HEK293 (cell line): ENCODE results near the gene ARX.

Experiments used
- CTCF ChIA-PET: fragments of 350-600 bp; formaldehyde crosslinking; extraction: SDS; loops from one replicate; lab custom pipeline; 2021; ENCODE audit warnings: antibody characterized with exemption; lab: Yijun Ruan, JAX
- POLR2A ChIA-PET: fragments of 300-600 bp; formaldehyde crosslinking; extraction: SDS; loops from one replicate; lab custom pipeline; 2020; ENCODE audit warnings: antibody characterized with exemption, inconsistent platforms; lab: Yijun Ruan, JAX
- H3K27ac ChIP-seq: fragments of 200-500 bp; sonication (Bioruptor generic); 2 replicates; pipeline ENCODE4 v1.5.1; 2014; ENCODE audit warnings: low read depth, low read length, control low read depth, inconsistent platforms; ENCODE audit errors: extremely low read depth
- H3K36me3 ChIP-seq, 2 experiments: fragments of 200-500 bp in 1 of 2; sonication (Bioruptor generic) in 1 of 2; 1 replicate in 1 of 2; 2 replicates in 1 of 2; pipeline ENCODE4 v1.5.1; 2014 to 2017; ENCODE audit warnings: inconsistent platforms in 2 of 2, low read length in 2 of 2; ENCODE audit not compliant: control insufficient read depth in 2 of 2, insufficient read depth in 1 of 2
- H3K4me1 ChIP-seq: fragments of 200-500 bp; sonication (Bioruptor generic); 2 replicates; pipeline ENCODE4 v1.5.1; 2014; ENCODE audit warnings: mild to moderate bottlenecking, low read length, inconsistent platforms; ENCODE audit not compliant: control insufficient read depth, insufficient read depth
- H3K4me3 ChIP-seq: 2 replicates; pipeline ENCODE4 v1.5.1; 2011; ENCODE audit warnings: low read depth, mild to moderate bottlenecking, control low read depth, low read length, moderate library complexity
- H3K9me3 ChIP-seq: fragments of 200-500 bp; sonication (Bioruptor generic); 2 replicates; pipeline ENCODE4 v1.5.1; 2014; ENCODE audit warnings: low read depth, low read length, inconsistent platforms; ENCODE audit not compliant: control insufficient read depth, insufficient read depth
- GLIS2 ChIP-seq: fragments of 450-650 bp; formaldehyde crosslinking; IDR thresholded peaks from 2 replicates; pipeline ENCODE4 v1.5.1; 2016; ENCODE audit warnings: missing biosample characterization, missing genetic modification characterization
- MEIS1 ChIP-seq: sonication (generic); formaldehyde crosslinking; IDR thresholded peaks from 2 replicates; pipeline ENCODE4 v1.8.1; 2022; ENCODE audit warnings: missing genetic modification reagents, mild to moderate bottlenecking, borderline replicate concordance
- PRDM4 ChIP-seq: fragments of 450-650 bp; formaldehyde crosslinking; IDR thresholded peaks from 2 replicates; pipeline ENCODE4 v1.5.1; 2017; ENCODE audit warnings: missing biosample characterization, missing genetic modification characterization
- SETDB1 ChIP-seq: IDR thresholded peaks from one replicate; pipeline ENCODE4 v1.6.1; 2017; ENCODE audit warnings: mild to moderate bottlenecking, low read length, moderate library complexity, mixed read lengths; ENCODE audit not compliant: insufficient read length
- TRIM28 ChIP-seq: IDR thresholded peaks from 2 replicates; pipeline ENCODE4 v1.6.1; 2011; ENCODE audit warnings: low read length, control low read depth, borderline replicate concordance
- YY1 ChIP-seq: fragments of 450-650 bp; formaldehyde crosslinking; IDR thresholded peaks from 2 replicates; pipeline ENCODE4 v1.5.1; 2018; ENCODE audit warnings: missing biosample characterization, missing genetic modification characterization
- ZBTB8A ChIP-seq: fragments of 450-650 bp; formaldehyde crosslinking; IDR thresholded peaks from 2 replicates; pipeline ENCODE4 v1.5.1; 2016; ENCODE audit warnings: missing biosample characterization, missing genetic modification characterization
- ZIC2 ChIP-seq: fragments of 450-650 bp; formaldehyde crosslinking; IDR thresholded peaks from 2 replicates; pipeline ENCODE4 v1.5.1; 2016; ENCODE audit warnings: missing biosample characterization, missing genetic modification characterization
- ZNF114 ChIP-seq: fragments of 450-650 bp; formaldehyde crosslinking; IDR thresholded peaks from 2 replicates; pipeline ENCODE4 v1.5.0; 2017; ENCODE audit warnings: missing biosample characterization, missing genetic modification characterization
- ZNF146 ChIP-seq: fragments of 450-650 bp; formaldehyde crosslinking; IDR thresholded peaks from 2 replicates; pipeline ENCODE4 v1.5.1; 2016; ENCODE audit warnings: missing biosample characterization, missing genetic modification characterization
- ZNF433 ChIP-seq: fragments of 450-650 bp; formaldehyde crosslinking; IDR thresholded peaks from 2 replicates; pipeline ENCODE4 v1.5.1; 2016; ENCODE audit warnings: missing biosample characterization, missing genetic modification characterization, low read depth
- ZNF449 ChIP-seq: fragments of 450-650 bp; formaldehyde crosslinking; IDR thresholded peaks from 2 replicates; pipeline ENCODE4 v1.5.1; 2017; ENCODE audit warnings: missing biosample characterization, mild to moderate bottlenecking, missing genetic modification characterization, moderate library complexity
- ZNF596 ChIP-seq: fragments of 450-650 bp; IDR thresholded peaks from 2 replicates; pipeline ENCODE4 v1.5.0; 2018; ENCODE audit warnings: missing biosample characterization, mild to moderate bottlenecking, missing genetic modification characterization, moderate library complexity
- ZNF621 ChIP-seq: fragments of 450-650 bp; formaldehyde crosslinking; IDR thresholded peaks from 2 replicates; pipeline ENCODE4 v1.5.1; 2017; ENCODE audit warnings: missing biosample characterization, missing genetic modification characterization
- ZNF623 ChIP-seq: fragments of 450-650 bp; formaldehyde crosslinking; IDR thresholded peaks from 2 replicates; pipeline ENCODE4 v1.5.1; 2016; ENCODE audit warnings: missing biosample characterization, missing genetic modification characterization
- ZNF626 ChIP-seq: fragments of 450-650 bp; sonication (Bioruptor Pico); formaldehyde crosslinking; IDR thresholded peaks from 2 replicates; pipeline ENCODE4 v1.5.1; 2018; ENCODE audit warnings: missing biosample characterization, missing genetic modification characterization, inconsistent platforms
- ZNF654 ChIP-seq: fragments of 450-650 bp; formaldehyde crosslinking; IDR thresholded peaks from 2 replicates; pipeline ENCODE4 v1.5.1; 2016; ENCODE audit warnings: low read depth, missing biosample characterization, missing genetic modification characterization
- ZNF777 ChIP-seq: fragments of 450-650 bp; formaldehyde crosslinking; IDR thresholded peaks from 2 replicates; pipeline ENCODE4 v1.5.1; 2017; ENCODE audit warnings: missing biosample characterization, missing genetic modification characterization, borderline replicate concordance
- TF ChIP-seq, protein P1 (sequence below): fragments of 450-650 bp; formaldehyde crosslinking; IDR thresholded peaks from 2 replicates; pipeline ENCODE4 v1.5.1; 2016; ENCODE audit warnings: missing biosample characterization, missing genetic modification characterization
- TF ChIP-seq, protein P2 (sequence below): fragments of 450-650 bp; formaldehyde crosslinking; IDR thresholded peaks from 2 replicates; pipeline ENCODE4 v1.5.1; 2016; ENCODE audit warnings: missing biosample characterization, missing genetic modification characterization

Gene ARX

GRCh38 chrX:25043192-25043591 is 27.4 kb upstream of the ARX start:
- H3K4me3 ChIP-seq: no peak overlapping the region
- no peak overlapping the region for H3K27ac ChIP-seq
- H3K9me3 ChIP-seq: no peaks in the 10 kb centered on the region
- TF ChIP-seq ZNF623 (tag by site-specific recombination) (no peak), TRIM28 (no peak), ZBTB8A (tag by site-specific recombination) (no peak), MEIS1 (no peak), ZNF777 (tag by site-specific recombination) (no peak), ZNF654 (no peak), ZNF433 (tag by site-specific recombination) (no peak), GLIS2 (no peak), ZNF596 (tag by site-specific recombination) (no peak), ZNF621 (no peak), ZNF146 (tag by site-specific recombination) (no peak), ZNF114 (no peak), ZNF626 (tag by site-specific recombination) (no peak), ZNF449 (no peak), ZIC2 (tag by site-specific recombination) (no peak), PRDM4 (tag by site-specific recombination) (no peak), YY1 (tag by site-specific recombination) (no peak), SETDB1 (no peak)
- TF ChIP-seq, protein P1, sequence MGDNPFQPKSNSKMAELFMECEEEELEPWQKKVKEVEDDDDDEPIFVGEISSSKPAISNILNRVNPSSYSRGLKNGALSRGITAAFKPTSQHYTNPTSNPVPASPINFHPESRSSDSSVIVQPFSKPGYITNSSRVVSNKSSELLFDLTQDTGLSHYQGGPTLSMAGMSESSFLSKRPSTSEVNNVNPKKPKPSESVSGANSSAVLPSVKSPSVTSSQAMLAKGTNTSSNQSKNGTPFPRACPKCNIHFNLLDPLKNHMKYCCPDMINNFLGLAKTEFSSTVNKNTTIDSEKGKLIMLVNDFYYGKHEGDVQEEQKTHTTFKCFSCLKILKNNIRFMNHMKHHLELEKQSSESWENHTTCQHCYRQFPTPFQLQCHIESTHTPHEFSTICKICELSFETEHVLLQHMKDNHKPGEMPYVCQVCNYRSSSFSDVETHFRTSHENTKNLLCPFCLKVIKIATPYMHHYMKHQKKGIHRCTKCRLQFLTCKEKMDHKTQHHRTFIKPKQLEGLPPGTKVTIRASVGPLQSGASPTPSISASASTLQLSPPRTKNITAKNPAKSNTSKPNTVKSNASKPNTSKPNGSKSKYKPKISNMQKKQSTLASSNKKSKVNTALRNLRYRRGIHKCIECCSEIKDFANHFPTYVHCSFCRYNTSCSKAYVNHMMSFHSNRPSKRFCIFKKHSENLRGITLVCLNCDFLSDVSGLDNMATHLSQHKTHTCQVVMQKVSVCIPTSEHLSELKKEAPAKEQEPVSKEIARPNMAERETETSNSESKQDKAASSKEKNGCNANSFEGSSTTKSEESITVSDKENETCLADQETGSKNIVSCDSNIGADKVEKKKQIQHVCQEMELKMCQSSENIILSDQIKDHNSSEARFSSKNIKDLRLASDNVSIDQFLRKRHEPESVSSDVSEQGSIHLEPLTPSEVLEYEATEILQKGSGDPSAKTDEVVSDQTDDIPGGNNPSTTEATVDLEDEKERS (tag by site-specific recombination): no peak
- TF ChIP-seq, protein P2, sequence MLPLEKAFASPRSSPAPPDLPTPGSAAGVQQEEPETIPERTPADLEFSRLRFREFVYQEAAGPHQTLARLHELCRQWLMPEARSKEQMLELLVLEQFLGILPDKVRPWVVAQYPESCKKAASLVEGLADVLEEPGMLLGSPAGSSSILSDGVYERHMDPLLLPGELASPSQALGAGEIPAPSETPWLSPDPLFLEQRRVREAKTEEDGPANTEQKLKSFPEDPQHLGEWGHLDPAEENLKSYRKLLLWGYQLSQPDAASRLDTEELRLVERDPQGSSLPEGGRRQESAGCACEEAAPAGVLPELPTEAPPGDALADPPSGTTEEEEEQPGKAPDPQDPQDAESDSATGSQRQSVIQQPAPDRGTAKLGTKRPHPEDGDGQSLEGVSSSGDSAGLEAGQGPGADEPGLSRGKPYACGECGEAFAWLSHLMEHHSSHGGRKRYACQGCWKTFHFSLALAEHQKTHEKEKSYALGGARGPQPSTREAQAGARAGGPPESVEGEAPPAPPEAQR: no peak
- ChIA-PET POLR2A (interaction anchor here (0.7 kb wide), 1 partner anchor 12 kb away, joined by 5 read pairs; no protein-coding TSS in a partner anchor), CTCF (no interaction called here)
- no peaks in the 10 kb centered on the region for H3K4me1 ChIP-seq
- H3K36me3 ChIP-seq: no peaks in the 10 kb centered on the region
